Measurements from ENCODE around the gene NUDT19. TPM values are rescaled to one million over a fixed set of nuclear protein-coding genes. Genes with fewer than 3 reads are reported as not detected.
"Not testable (repeated sequence)": the region's sequence is repeated elsewhere in the genome, so short reads cannot be mapped to it uniquely, and the experiment has no call there.

NUDT19 gene
- total and polyA plus RNA-seq, 9 donors = 3.6 to 13.0 (median 6.3) TPM

DNA sequence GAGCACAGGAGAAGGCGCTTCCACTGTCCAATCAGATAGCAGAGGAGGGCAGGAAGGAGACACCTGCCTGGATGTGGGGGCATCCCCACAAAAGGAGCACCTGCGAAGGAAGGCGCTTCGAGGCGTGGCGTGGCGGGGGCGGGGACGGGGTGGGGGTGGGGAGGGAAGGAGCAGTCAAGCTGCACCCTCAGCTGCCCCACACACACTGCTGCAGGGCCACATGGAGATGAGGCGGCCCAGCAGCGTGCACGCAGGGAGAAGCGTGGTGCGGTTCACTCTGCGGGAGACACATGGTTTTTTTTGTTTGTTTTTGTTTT, 38.1 kb upstream of the NUDT19 start:
- Histone ChIP-seq H3K4me1 (ENCODE audit: insufficient read depth) (peaks cover 3% of the 10 kb centered on the region), H3K4me3 (no peak overlapping the region), H3K27ac (no peak overlapping the region), H3K9me3 (no peaks in the 10 kb centered on the region), H3K36me3 (no peaks in the 10 kb centered on the region), H3K27me3 (no peaks in the 10 kb centered on the region)
- WGBS, 3 donors = 86 to 88% (median 87%) methylated on average over 15 of the region's 15 CpGs
- DNase-seq = no peak
- intact Hi-C loops (cut with DNase I) = no loop called here
- no peak for TF ChIP-seq POLR2A (IDR thresholded peaks at IDR 0.05)
- no peak for TF ChIP-seq EP300 (IDR thresholded peaks at IDR 0.05)
- TF ChIP-seq, protein P1, sequence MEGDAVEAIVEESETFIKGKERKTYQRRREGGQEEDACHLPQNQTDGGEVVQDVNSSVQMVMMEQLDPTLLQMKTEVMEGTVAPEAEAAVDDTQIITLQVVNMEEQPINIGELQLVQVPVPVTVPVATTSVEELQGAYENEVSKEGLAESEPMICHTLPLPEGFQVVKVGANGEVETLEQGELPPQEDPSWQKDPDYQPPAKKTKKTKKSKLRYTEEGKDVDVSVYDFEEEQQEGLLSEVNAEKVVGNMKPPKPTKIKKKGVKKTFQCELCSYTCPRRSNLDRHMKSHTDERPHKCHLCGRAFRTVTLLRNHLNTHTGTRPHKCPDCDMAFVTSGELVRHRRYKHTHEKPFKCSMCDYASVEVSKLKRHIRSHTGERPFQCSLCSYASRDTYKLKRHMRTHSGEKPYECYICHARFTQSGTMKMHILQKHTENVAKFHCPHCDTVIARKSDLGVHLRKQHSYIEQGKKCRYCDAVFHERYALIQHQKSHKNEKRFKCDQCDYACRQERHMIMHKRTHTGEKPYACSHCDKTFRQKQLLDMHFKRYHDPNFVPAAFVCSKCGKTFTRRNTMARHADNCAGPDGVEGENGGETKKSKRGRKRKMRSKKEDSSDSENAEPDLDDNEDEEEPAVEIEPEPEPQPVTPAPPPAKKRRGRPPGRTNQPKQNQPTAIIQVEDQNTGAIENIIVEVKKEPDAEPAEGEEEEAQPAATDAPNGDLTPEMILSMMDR (IDR thresholded peaks at IDR 0.05) = no peak

- intact Hi-C loops (cut with DNase I); DNase-seq; H3K4me1 ChIP-seq (ENCODE audit: insufficient read depth); H3K36me3 ChIP-seq; H3K4me3 ChIP-seq; H3K9me3 ChIP-seq; H3K27me3 ChIP-seq; H3K27ac ChIP-seq: not testable (repeated sequence)
- 96 to 99% (median 98%) methylated on average over 8 of the region's 8 CpGs for WGBS, 3 donors
Observed at GRCh38 chr19:32656379-32656778, 35.2 kb upstream of the NUDT19 start.

GRCh38 chr19:32658075-32658474, 33.5 kb upstream of the NUDT19 start:
- WGBS, 3 donors = 88% methylated on average over 10 of the region's 10 CpGs
- H3K9me3 ChIP-seq = no peaks in the 10 kb centered on the region
- DNase-seq = no peak
- no peaks in the 10 kb centered on the region for H3K27me3 ChIP-seq
- intact Hi-C loops (cut with DNase I) = no loop called here
- H3K36me3 ChIP-seq = no peaks in the 10 kb centered on the region
- no peak overlapping the region for H3K27ac ChIP-seq
- no peak overlapping the region for H3K4me3 ChIP-seq
- no peak for TF ChIP-seq EP300 (IDR thresholded peaks at IDR 0.05)
- TF ChIP-seq, protein P1 (IDR thresholded peaks at IDR 0.05) = no peak
- TF ChIP-seq POLR2A (IDR thresholded peaks at IDR 0.05) = no peak
- no peaks in the 10 kb centered on the region for H3K4me1 ChIP-seq (ENCODE audit: insufficient read depth)

- no peaks in the 10 kb centered on the region for H3K4me1 ChIP-seq (ENCODE audit: insufficient read depth)
- 85 to 92% (median 92%) methylated on average over 10 of the region's 10 CpGs for WGBS, 3 donors
Observed at GRCh38 chr19:32658527-32658926, 33.1 kb upstream of the NUDT19 start.

DNA sequence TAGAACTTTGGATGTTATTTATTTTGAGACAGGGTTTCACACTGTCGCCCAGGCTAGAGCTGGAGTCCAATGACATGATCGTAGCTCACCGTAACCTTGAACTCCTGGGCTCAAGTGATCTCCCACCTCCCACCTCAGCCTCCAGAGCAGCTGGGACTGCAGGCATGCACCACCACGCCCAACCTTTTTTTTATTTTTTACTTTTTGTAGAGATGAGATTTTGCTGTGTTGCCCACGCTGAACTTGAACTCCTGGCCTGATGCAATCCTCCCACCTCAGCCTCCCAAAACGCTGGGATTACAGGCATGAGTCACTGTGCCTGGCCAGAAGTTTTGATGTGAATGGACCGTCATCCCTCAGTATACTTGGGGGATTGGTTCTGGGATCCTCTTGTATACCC, 30.3 kb upstream of the NUDT19 start:
- TF ChIP-seq EP300 (IDR thresholded peaks at IDR 0.05) (no peak), POLR2A (IDR thresholded peaks at IDR 0.05) (no peak)
- TF ChIP-seq, protein P1 (IDR thresholded peaks at IDR 0.05) = no peak
- Histone ChIP-seq H3K9me3 (no peaks in the 10 kb centered on the region), H3K36me3 (no peaks in the 10 kb centered on the region), H3K27me3 (no peaks in the 10 kb centered on the region), H3K4me3 (no peak overlapping the region), H3K4me1 (ENCODE audit: insufficient read depth) (no peaks in the 10 kb centered on the region), H3K27ac (no peak overlapping the region)
- intact Hi-C loops (cut with DNase I) = no loop called here
- no peak for DNase-seq
- WGBS, 3 donors = 44 to 57% (median 52%) methylated on average over 7 of the region's 7 CpGs

More at GRCh38 chr19:32658527-32658926, 33.1 kb upstream of the NUDT19 start:
- H3K9me3 ChIP-seq = no peaks in the 10 kb centered on the region
- DNase-seq = no peak
- H3K36me3 ChIP-seq = no peaks in the 10 kb centered on the region
- H3K4me3 ChIP-seq = no peak overlapping the region
- no peak for TF ChIP-seq POLR2A (IDR thresholded peaks at IDR 0.05)
- TF ChIP-seq EP300 (IDR thresholded peaks at IDR 0.05) = no peak
- TF ChIP-seq, protein P1 (IDR thresholded peaks at IDR 0.05) = no peak
- H3K27ac ChIP-seq = no peak overlapping the region
- no peaks in the 10 kb centered on the region for H3K27me3 ChIP-seq
- intact Hi-C loops (cut with DNase I) = no loop called here

Measured in ovary (tissue), 9 donors.